HepG2 (cell line): ENCODE data around the gene EP300. TPM values are rescaled to one million over a fixed set of nuclear protein-coding genes. Genes with fewer than 3 reads are reported as not detected.

Source experiments
- ATAC-seq: fragments of 200-7000 bp; cut with Tn5 transposase; 3 replicates; pipeline ENCODE4 v1.9.1; 2020; ENCODE audit warnings: mild to moderate bottlenecking, moderate library complexity
- BruUV-seq: library from RNA; stranded (reverse); fragments of 400-500 nt; replicated peaks from 2 replicates; lab custom pipeline; 2021; lab: Mats Ljungman, UMichigan
- CTCF ChIA-PET: fragments of 300-600 bp; formaldehyde crosslinking; extraction: SDS; loops from one replicate; lab custom pipeline; 2021; ENCODE audit warnings: low total read pairs, inconsistent platforms, low intra/inter-chr PET ratio; lab: Yijun Ruan, JAX
- POLR2A ChIA-PET: fragments of 350-600 bp; sonication (Branson Sonifier 250); formaldehyde crosslinking; loops from one replicate; lab custom pipeline; 2020; ENCODE audit warnings: antibody characterized with exemption, inconsistent platforms; lab: Yijun Ruan, JAX
- DNase-seq: peaks from one replicate; pipeline ENCODE4 v3.0.0-alpha.2; 2015; ENCODE audit warnings: low spot score
- FAIRE-seq: peaks from 3 replicates; lab custom pipeline; 2011; peaks lifted over from hg19 to GRCh38; lab: Jason Lieb, UNC
- H2AFZ ChIP-seq: one replicate; pipeline ENCODE4 v1.6.1; 2011; ENCODE audit warnings: low read length, inconsistent platforms
- H3K27ac ChIP-seq: fragments of 300-600 bp; 3 replicates; pipeline ENCODE4 v1.8.0; 2011; ENCODE audit warnings: mixed run types, mild to moderate bottlenecking, mixed read lengths, low read length, inconsistent platforms; ENCODE audit not compliant: insufficient read depth; ENCODE audit errors: extremely low read length
- H3K27me3 ChIP-seq, 2 experiments: fragments of 200-600 bp in 1 of 2; 2 replicates in 1 of 2; 3 replicates in 1 of 2; pipeline versions ENCODE4 v1.6.0 to v1.8.0; 2011; ENCODE audit warnings: low read length in 2 of 2, mild to moderate bottlenecking in 2 of 2, moderate library complexity in 2 of 2, inconsistent platforms in 1 of 2; ENCODE audit not compliant: insufficient read depth in 2 of 2, control insufficient read depth in 1 of 2
- H3K36me3 ChIP-seq, 2 experiments: fragments of 200-600 bp in 1 of 2; replicated peaks in 1 of 2; 2 replicates in 1 of 2; 3 replicates in 1 of 2; pipeline versions ENCODE4 v1.5.1 to v1.8.0; 2011; ENCODE audit warnings: low read length in 2 of 2, inconsistent platforms in 1 of 2; ENCODE audit not compliant: insufficient read depth in 2 of 2, control insufficient read depth in 1 of 2
- H3K4me1 ChIP-seq: 2 replicates; pipeline ENCODE4 v1.5.1; 2012; ENCODE audit warnings: low read length, inconsistent platforms; ENCODE audit not compliant: insufficient read depth
- H3K4me2 ChIP-seq: 2 replicates; pipeline ENCODE4 v1.6.0; 2011; ENCODE audit warnings: low read depth, low read length, inconsistent platforms
- H3K4me3 ChIP-seq, 3 experiments: fragments of 200-600 bp in 1 of 3; sonication (generic), shearing (Covaris generic) in 1 of 3; replicated peaks in 1 of 3; 2 replicates each; pipeline ENCODE4 v1.5.1; 2011 to 2016; ENCODE audit warnings: low read length in 3 of 3, inconsistent platforms in 2 of 3, low read depth in 2 of 3, mild to moderate bottlenecking in 2 of 3, control low read depth in 1 of 3, mixed read lengths in 1 of 3; ENCODE audit not compliant: insufficient read depth in 1 of 3
- H3K79me2 ChIP-seq: one replicate; pipeline ENCODE4 v1.6.1; 2011; ENCODE audit warnings: low read length, inconsistent platforms; ENCODE audit not compliant: insufficient read depth
- H3K9ac ChIP-seq: 2 replicates; pipeline ENCODE4 v1.6.0; 2011; ENCODE audit warnings: mild to moderate bottlenecking, low read depth, low read length, inconsistent platforms; ENCODE audit not compliant: insufficient read depth
- H3K9me3 ChIP-seq: 2 replicates; pipeline ENCODE4 v1.5.1; 2012; ENCODE audit warnings: mild to moderate bottlenecking, low read length
- H4K20me1 ChIP-seq: 2 replicates; pipeline ENCODE4 v1.6.0; 2011; ENCODE audit warnings: inconsistent platforms, mild to moderate bottlenecking, low read length, moderate library complexity; ENCODE audit not compliant: insufficient read depth
- DRAP1 ChIP-seq: IDR thresholded peaks from 2 replicates; pipeline ENCODE4 v1.6.1; 2016; ENCODE audit warnings: missing genetic modification reagents, missing compliant biosample characterization
- HNRNPH1 ChIP-seq: fragments of 200-400 bp; formaldehyde crosslinking; optimal IDR thresholded peaks from 2 replicates; pipeline ENCODE3; 2017; ENCODE audit warnings: mild to moderate bottlenecking, low read depth, low read length
- MLX ChIP-seq: IDR thresholded peaks from 2 replicates; pipeline ENCODE4 v1.6.1; 2016
- NFIC ChIP-seq: IDR thresholded peaks from 2 replicates; pipeline ENCODE4 v1.6.1; 2012; ENCODE audit warnings: mild to moderate bottlenecking, low read length, inconsistent platforms
- STAG1 ChIP-seq: sonication (generic); formaldehyde crosslinking; IDR thresholded peaks from 2 replicates; pipeline ENCODE4 v1.4.0; 2020; ENCODE audit warnings: missing genetic modification reagents
- ZBTB33 ChIP-seq: sonication (generic); formaldehyde crosslinking; IDR thresholded peaks from 2 replicates; pipeline ENCODE4 v1.4.0; 2020; ENCODE audit warnings: missing genetic modification reagents
- ZBTB8A ChIP-seq: sonication (generic); formaldehyde crosslinking; IDR thresholded peaks from 2 replicates; pipeline ENCODE4 v1.4.0; 2020; ENCODE audit warnings: mild to moderate bottlenecking, low read depth, missing genetic modification reagents, borderline replicate concordance
- ZNF12 ChIP-seq: sonication (generic); formaldehyde crosslinking; IDR thresholded peaks from 2 replicates; pipeline ENCODE4 v1.5.0; 2020; ENCODE audit warnings: missing genetic modification reagents
- ZNF615 ChIP-seq: sonication (generic); formaldehyde crosslinking; IDR thresholded peaks from 2 replicates; pipeline ENCODE4 v1.5.0; 2020; ENCODE audit warnings: mild to moderate bottlenecking, missing genetic modification reagents, borderline replicate concordance
- ZNF7 ChIP-seq: IDR thresholded peaks from 2 replicates; pipeline ENCODE4 v1.6.1; 2016; ENCODE audit warnings: missing biosample characterization, missing genetic modification reagents
- ZUFSP ChIP-seq: sonication (generic); formaldehyde crosslinking; IDR thresholded peaks from 2 replicates; pipeline ENCODE4 v1.9.0; 2021; ENCODE audit warnings: missing genetic modification reagents, mild to moderate bottlenecking, borderline replicate concordance
- WGBS: methylation state at CpG from one replicate; pipeline ENCODE4 v1.1.6; 2017; ENCODE audit warnings: low lambda C conversion rate; 5-methylcytosine and 5-hydroxymethylcytosine counted together
- in situ Hi-C: cut with HindIII; loops from 2 replicates; pipeline ENCODE4 v1.10.0; 2017; ENCODE audit warnings: low pct_unique_long_range_greater_than_20kb; ENCODE audit not compliant: extremely low pct_ligation_motif_present
- intact Hi-C: fragments of 100-400 bp; cut with micrococcal nuclease; formaldehyde crosslinking; loops from one replicate; pipeline ENCODE4 v1.10.0; 2022; ENCODE audit not compliant: unreplicated experiment
- polyA plus RNA-seq, 8 experiments: library from polyadenylated mRNA; depleted of rRNA in 3 of 8; stranded (reverse) in 7 of 8; unstranded in 1 of 8; fragments of >200 nt; fragmentation: Illumina TruSeq in 4 of 8; extraction: Trizol in 4 of 8; gene quantifications; 2 replicates each; pipeline versions ENCODE4 v1.2.1 to v1.2.3, GENCODE V29; 2011 to 2016; ENCODE audit warnings: low read depth in 4 of 8, missing spikeins in 1 of 8, mixed read lengths in 1 of 8; ENCODE audit not compliant: insufficient read depth in 1 of 8
- total RNA-seq, 5 experiments: library from RNA; depleted of rRNA; stranded (reverse); fragments of >200 nt; fragmentation: Illumina TruSeq; extraction: Trizol; gene quantifications; 2 replicates each; pipeline ENCODE4 v1.2.3, GENCODE V29; 2016; ENCODE audit warnings: low read depth in 1 of 5

Gene EP300
- total and polyA plus RNA-seq, 2 of the 13 experiments (the other 11 are each of a cell fraction or from before 2014, with no cell fraction given) = 13.6 to 14.9 TPM

GRCh38 chr22:41215409-41215808 lies 123.0 kb downstream of the EP300 start:
- 99% methylated on average over 10 of the region's 10 CpGs for WGBS
- intact Hi-C loops = no loop called here

GRCh38 chr22:41215926-41216325 lies 123.5 kb downstream of the EP300 start:
- H3K79me2 ChIP-seq = no peaks in the 10 kb centered on the region
- no peak overlapping the region for H3K9ac ChIP-seq
- no peaks in the 10 kb centered on the region for H3K4me1 ChIP-seq
- intact Hi-C loops = no loop called here
- H3K27ac ChIP-seq = no peak overlapping the region
- H3K9me3 ChIP-seq = no peaks in the 10 kb centered on the region
- no peak overlapping the region for H3K4me2 ChIP-seq
- POLR2A ChIA-PET = no interaction called here
- ATAC-seq (no peak), DNase-seq (no peak), FAIRE-seq (no peak)
- H3K27me3 ChIP-seq = no peaks in the 10 kb centered on the region; a peak in 1 of 5 replicates
- BruUV-seq = no TSS peak
- CTCF ChIA-PET = no interaction called here
- H4K20me1 ChIP-seq = no peaks in the 10 kb centered on the region
- WGBS = 93% methylated on average over 7 of the region's 7 CpGs
- peaks cover 3 to 25% of the 10 kb centered on the region in 2 experiments; a peak in 4 of 5 replicates for H3K36me3 ChIP-seq
- in situ Hi-C loops = no loop called here
- no peak overlapping the region for H3K4me3 ChIP-seq
- no peak overlapping the region for H2AFZ ChIP-seq
- no peak for TF ChIP-seq ZBTB33 (CRISPR knock-in tag)
- no peak for TF ChIP-seq ZNF12
- TF ChIP-seq NFIC = no peak
- no peak for TF ChIP-seq STAG1 (CRISPR knock-in tag)
- TF ChIP-seq ZBTB8A (CRISPR knock-in tag) = no peak
- TF ChIP-seq MLX (CRISPR knock-in tag) = no peak
- TF ChIP-seq DRAP1 (CRISPR knock-in tag) = no peak
- TF ChIP-seq HNRNPH1 = no peak
- TF ChIP-seq ZUFSP (CRISPR knock-in tag) = no peak

More at GRCh38 chr22:41215409-41215808, 123.0 kb downstream of the EP300 start:
- TF ChIP-seq ZNF7 (CRISPR knock-in tag) (no peak), ZNF615 (CRISPR knock-in tag) (no peak)
- H3K4me2 ChIP-seq = no peak overlapping the region
- ChIA-PET POLR2A (no interaction called here), CTCF (no interaction called here)
- peaks cover 1 to 24% of the 10 kb centered on the region in 2 experiments; a peak in 4 of 5 replicates for H3K36me3 ChIP-seq
- H3K27me3 ChIP-seq = no peaks in the 10 kb centered on the region; a peak in 1 of 5 replicates
- ATAC-seq = no peak
- no peaks in the 10 kb centered on the region for H4K20me1 ChIP-seq
- no peak overlapping the region for H3K9ac ChIP-seq
- H3K79me2 ChIP-seq = no peaks in the 10 kb centered on the region
- no peak overlapping the region for H3K27ac ChIP-seq
- H2AFZ ChIP-seq = no peak overlapping the region
- no peak for DNase-seq
- no peak overlapping the region for H3K4me3 ChIP-seq
- no peaks in the 10 kb centered on the region for H3K4me1 ChIP-seq
- in situ Hi-C loops = no loop called here
- no TSS peak for BruUV-seq
- H3K9me3 ChIP-seq = no peaks in the 10 kb centered on the region
- FAIRE-seq = no peak
